HG03432 (cell line): Measurements from ENCODE around the gene ADCY5.

Experiments
- ATAC-seq: cut with Tn5 transposase; IDR thresholded peaks from one replicate; pipeline ENCODE4 v1.9.1; 2021; ENCODE audit warnings: mild to moderate bottlenecking, moderate library complexity; ENCODE audit not compliant: unreplicated experiment

Gene ADCY5

GRCh38 chr3:123410149-123410515 lies 38.8 kb downstream of the ADCY5 start:
- ATAC-seq = no peak

- no peak for ATAC-seq
Observed at GRCh38 chr3:123409443-123410148, 39.3 kb downstream of the ADCY5 start.

- ATAC-seq = no peak
Observed at GRCh38 chr3:123406598-123406997, 42.3 kb downstream of the ADCY5 start.

GRCh38 chr3:123405936-123406510 lies 42.9 kb downstream of the ADCY5 start:
- no peak for ATAC-seq

- ATAC-seq = no peak
Observed at GRCh38 chr3:123405021-123405420, 43.9 kb downstream of the ADCY5 start.

GRCh38 chr3:123404391-123404790 lies 44.5 kb downstream of the ADCY5 start:
- no peak for ATAC-seq

GRCh38 chr3:123401836-123402530 lies 46.9 kb downstream of the ADCY5 start:
- ATAC-seq = no peak

GRCh38 chr3:123400169-123400568 lies 48.7 kb downstream of the ADCY5 start:
- ATAC-seq = no peak

- ATAC-seq = no peak
Observed at GRCh38 chr3:123399653-123400052, 49.2 kb downstream of the ADCY5 start.

GRCh38 chr3:123397921-123398785 lies 50.7 kb downstream of the ADCY5 start:
- ATAC-seq = no peak

- no peak for ATAC-seq
Observed at GRCh38 chr3:123397050-123397590, 51.8 kb downstream of the ADCY5 start.

- ATAC-seq = no peak
Observed at GRCh38 chr3:123396171-123397049, 52.5 kb downstream of the ADCY5 start.

- no peak for ATAC-seq
Observed at GRCh38 chr3:123395235-123395634, 53.7 kb downstream of the ADCY5 start.

- ATAC-seq = no peak
Observed at GRCh38 chr3:123394391-123395020, 54.4 kb downstream of the ADCY5 start.

- ATAC-seq = no peak
Observed at GRCh38 chr3:123392871-123393620, 55.8 kb downstream of the ADCY5 start.

- ATAC-seq = no peak
Observed at GRCh38 chr3:123392368-123392767, 56.5 kb downstream of the ADCY5 start.

- ATAC-seq = no peak
Observed at GRCh38 chr3:123390865-123391600, 57.9 kb downstream of the ADCY5 start.

- ATAC-seq = no peak
Observed at GRCh38 chr3:123389628-123389918, 59.3 kb downstream of the ADCY5 start.
